Measurements from ENCODE around the gene AKNAD1. TPM values are rescaled to one million over a fixed set of nuclear protein-coding genes. Genes with fewer than 3 reads are reported as not detected.
A peak's percentile ranks its signal among the peaks of the same experiment; 100 is the strongest.

AKNAD1 gene
- polyA plus RNA-seq, 3 donors: not detected

DNA sequence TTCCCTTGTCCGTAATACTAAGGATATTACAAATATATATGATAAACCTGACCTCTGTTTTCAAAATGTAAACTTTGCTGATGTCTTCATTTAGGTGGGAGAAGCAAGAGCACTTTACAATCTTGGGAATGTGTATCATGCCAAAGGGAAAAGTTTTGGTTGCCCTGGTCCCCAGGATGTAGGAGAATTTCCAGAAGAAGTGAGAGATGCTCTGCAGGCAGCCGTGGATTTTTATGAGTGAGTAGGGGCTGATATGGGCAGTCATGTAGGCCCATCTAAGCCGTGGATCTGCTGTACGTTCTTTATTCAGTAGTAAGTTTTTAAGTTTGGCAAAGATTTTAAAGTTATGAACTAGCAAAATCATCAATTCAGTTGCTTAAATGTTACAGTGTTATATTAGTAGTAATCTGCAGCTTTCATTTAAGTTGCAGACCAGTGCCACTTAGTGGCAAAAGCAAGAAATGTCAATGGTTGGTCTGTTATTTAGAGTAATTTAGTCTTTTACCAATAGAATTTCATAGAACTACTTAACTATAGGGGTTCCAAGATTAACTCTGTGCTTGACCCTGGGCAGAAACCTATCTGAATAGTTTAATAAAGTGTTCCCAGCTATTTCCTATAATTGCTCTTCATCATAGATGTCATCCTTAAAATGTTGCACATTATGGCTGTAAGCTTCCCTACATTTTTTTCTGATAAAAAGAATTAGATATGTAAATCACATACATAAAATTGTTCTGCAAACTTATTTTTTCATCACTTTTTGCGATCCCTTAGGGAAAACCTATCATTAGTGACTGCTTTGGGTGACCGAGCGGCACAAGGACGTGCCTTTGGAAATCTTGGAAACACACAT lies 41.2 kb upstream of the AKNAD1 start:
- TF ChIP-seq, protein P1, sequence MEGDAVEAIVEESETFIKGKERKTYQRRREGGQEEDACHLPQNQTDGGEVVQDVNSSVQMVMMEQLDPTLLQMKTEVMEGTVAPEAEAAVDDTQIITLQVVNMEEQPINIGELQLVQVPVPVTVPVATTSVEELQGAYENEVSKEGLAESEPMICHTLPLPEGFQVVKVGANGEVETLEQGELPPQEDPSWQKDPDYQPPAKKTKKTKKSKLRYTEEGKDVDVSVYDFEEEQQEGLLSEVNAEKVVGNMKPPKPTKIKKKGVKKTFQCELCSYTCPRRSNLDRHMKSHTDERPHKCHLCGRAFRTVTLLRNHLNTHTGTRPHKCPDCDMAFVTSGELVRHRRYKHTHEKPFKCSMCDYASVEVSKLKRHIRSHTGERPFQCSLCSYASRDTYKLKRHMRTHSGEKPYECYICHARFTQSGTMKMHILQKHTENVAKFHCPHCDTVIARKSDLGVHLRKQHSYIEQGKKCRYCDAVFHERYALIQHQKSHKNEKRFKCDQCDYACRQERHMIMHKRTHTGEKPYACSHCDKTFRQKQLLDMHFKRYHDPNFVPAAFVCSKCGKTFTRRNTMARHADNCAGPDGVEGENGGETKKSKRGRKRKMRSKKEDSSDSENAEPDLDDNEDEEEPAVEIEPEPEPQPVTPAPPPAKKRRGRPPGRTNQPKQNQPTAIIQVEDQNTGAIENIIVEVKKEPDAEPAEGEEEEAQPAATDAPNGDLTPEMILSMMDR (IDR thresholded peaks at IDR 0.05): peak; percentile 81
- H3K79me2 ChIP-seq (ENCODE audit: insufficient read depth, low read length): peaks cover 13% of the 10 kb centered on the region
- peaks cover 0 to 2% (median 0%) of the 10 kb centered on the region in 7 donors for H3K9me3 Mint-ChIP-seq
- no peaks in the 10 kb centered on the region for H3K9me3 ChIP-seq (replicated peaks in 1 of 2; ENCODE audit: control insufficient read depth in 1 of 2, insufficient read depth in 1 of 2, low read length in 2 of 2)
- H4K20me1 ChIP-seq (ENCODE audit: insufficient read depth, low read length): no peaks in the 10 kb centered on the region
- no peak overlapping the region for H3K9ac ChIP-seq (ENCODE audit: insufficient read depth, low read length, poor library complexity, severe bottlenecking)
- H3K4me3 Mint-ChIP-seq: no peak overlapping the region
- H2AFZ ChIP-seq (ENCODE audit: insufficient read depth, low read depth, low read length, poor library complexity, severe bottlenecking): no peak overlapping the region
- intact Hi-C loops (cut with micrococcal nuclease): loop anchor here (2.0 kb wide), 1 partner anchor 69 kb away; no protein-coding TSS in a partner anchor
- H3K27ac ChIP-seq (ENCODE audit: low read depth in 1 of 2, low read length in 2 of 2): no peak overlapping the region
- no peaks in the 10 kb centered on the region for H3K27me3 Mint-ChIP-seq (ENCODE audit: low read depth in 3 of 3)
- H3K36me3 ChIP-seq (replicated peaks in 1 of 2; ENCODE audit: control insufficient read depth in 1 of 2, insufficient read depth in 2 of 2, low read length in 2 of 2): peaks cover 24 to 44% of the 10 kb centered on the region in 2 donors
- peaks cover 7% of the 10 kb centered on the region for H3K4me1 Mint-ChIP-seq
- peaks cover 18 to 42% of the 10 kb centered on the region in 2 donors for H3K36me3 Mint-ChIP-seq
- peak; percentile 38 to 69 (median 50) for DNase-seq
- 100% methylated on average over 4 of the region's 8 CpGs for WGBS (ENCODE audit: insufficient coverage)
- no peaks in the 10 kb centered on the region for H3K27me3 ChIP-seq (ENCODE audit: control insufficient read depth in 2 of 2, insufficient read depth in 2 of 2, low read length in 2 of 2)
- peak overlapping the region in 2 of 7 donors; percentile 31 to 55 for H3K27ac Mint-ChIP-seq
- H3K4me2 ChIP-seq (replicated peaks; ENCODE audit: extremely low read depth, low read length, poor library complexity, severe bottlenecking): no peak overlapping the region
- H3K4me1 ChIP-seq (ENCODE audit: control insufficient read depth in 1 of 2, insufficient read depth in 2 of 2, low read length in 2 of 2): no peaks in the 10 kb centered on the region
- no peak overlapping the region for H3K4me3 ChIP-seq (replicated peaks in 1 of 3; ENCODE audit: low read depth in 2 of 3, low read length in 3 of 3)

DNA sequence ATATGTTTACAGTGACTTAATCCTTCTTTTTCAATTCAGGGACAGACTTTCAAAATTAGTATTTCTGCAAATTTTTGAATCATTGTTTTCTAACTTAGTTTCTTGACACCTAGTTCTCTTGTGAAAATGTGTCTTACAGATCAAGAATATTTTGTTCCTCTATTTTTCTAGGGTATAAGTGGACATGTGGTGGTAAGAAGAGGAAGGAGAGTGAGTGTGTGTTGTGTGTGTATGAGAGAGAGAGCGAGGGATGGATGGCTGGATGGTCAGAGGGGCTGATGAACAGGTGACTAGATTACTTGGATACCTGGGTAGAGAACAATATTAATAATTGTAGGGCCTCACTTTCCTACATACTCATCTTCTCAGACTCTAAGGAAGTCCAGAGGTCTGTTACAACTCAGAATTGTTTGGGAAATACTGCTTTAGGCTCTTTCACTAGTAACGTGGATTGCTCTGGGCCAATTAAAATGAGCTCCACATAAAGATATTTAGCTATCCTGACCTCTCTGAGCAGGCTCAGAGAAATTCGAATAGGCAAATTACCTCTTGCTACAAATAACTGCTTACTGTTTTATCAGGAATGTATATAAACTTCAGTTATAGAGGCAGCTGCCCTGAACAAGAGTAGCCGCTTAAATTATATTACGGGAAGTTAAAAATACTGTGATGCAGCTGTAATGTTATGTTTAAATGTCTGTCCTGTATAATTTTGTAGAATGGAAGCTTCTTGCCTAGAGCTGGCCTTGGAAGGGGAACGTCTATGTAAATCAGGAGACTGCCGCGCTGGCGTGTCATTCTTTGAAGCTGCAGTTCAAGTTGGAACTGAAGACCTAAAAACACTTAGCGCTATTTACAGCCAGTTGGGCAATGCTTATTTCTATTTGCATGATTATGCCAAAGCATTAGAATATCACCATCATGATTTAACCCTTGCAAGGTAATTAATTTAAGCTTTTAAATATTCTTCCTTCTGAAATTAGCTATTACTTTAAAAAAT lies 39.6 kb upstream of the AKNAD1 start:
- intact Hi-C loops (cut with micrococcal nuclease): loop anchor here in 1 of 2 donors (2.0 kb wide), 1 partner anchor 68 kb away; no protein-coding TSS in a partner anchor
- Mint-ChIP-seq H3K27ac (peak overlapping the region in 4 of 7 donors; percentile 9 to 82 (median 40)), H3K27me3 (ENCODE audit: low read depth in 3 of 3) (no peaks in the 10 kb centered on the region), H3K4me1 (peaks cover 7% of the 10 kb centered on the region), H3K9me3 (peaks cover 0 to 3% (median 0%) of the 10 kb centered on the region in 7 donors), H3K4me3 (no peak overlapping the region), H3K36me3 (peaks cover 12 to 31% of the 10 kb centered on the region in 2 donors)
- peak overlapping the region; percentile 14 for H2AFZ ChIP-seq (ENCODE audit: insufficient read depth, low read depth, low read length, poor library complexity, severe bottlenecking)
- H3K4me1 ChIP-seq (ENCODE audit: control insufficient read depth in 1 of 2, insufficient read depth in 2 of 2, low read length in 2 of 2): no peaks in the 10 kb centered on the region
- peaks cover 27% of the 10 kb centered on the region for H3K79me2 ChIP-seq (ENCODE audit: insufficient read depth, low read length)
- no peak overlapping the region for H3K4me2 ChIP-seq (replicated peaks; ENCODE audit: extremely low read depth, low read length, poor library complexity, severe bottlenecking)
- no peak overlapping the region for H3K27ac ChIP-seq (ENCODE audit: low read depth in 1 of 2, low read length in 2 of 2)
- peaks cover 14 to 28% of the 10 kb centered on the region in 2 donors for H3K36me3 ChIP-seq (replicated peaks in 1 of 2; ENCODE audit: control insufficient read depth in 1 of 2, insufficient read depth in 2 of 2, low read length in 2 of 2)
- no peaks in the 10 kb centered on the region for H3K27me3 ChIP-seq (ENCODE audit: control insufficient read depth in 2 of 2, insufficient read depth in 2 of 2, low read length in 2 of 2)
- no peaks in the 10 kb centered on the region for H3K9me3 ChIP-seq (replicated peaks in 1 of 2; ENCODE audit: control insufficient read depth in 1 of 2, insufficient read depth in 1 of 2, low read length in 2 of 2)
- no peak overlapping the region for H3K9ac ChIP-seq (ENCODE audit: insufficient read depth, low read length, poor library complexity, severe bottlenecking)
- H4K20me1 ChIP-seq (ENCODE audit: insufficient read depth, low read length): no peaks in the 10 kb centered on the region
- DNase-seq: peak in 2 of 3 donors; percentile 14 to 23
- H3K4me3 ChIP-seq (replicated peaks in 1 of 3; ENCODE audit: low read depth in 2 of 3, low read length in 3 of 3): no peak overlapping the region
- 72% methylated on average over 6 of the region's 10 CpGs for WGBS (ENCODE audit: insufficient coverage)
- TF ChIP-seq, protein P1 (IDR thresholded peaks at IDR 0.05): no peak
